HT-29 (cell line): Measurements from ENCODE around the gene LDLRAP1. TPM values are rescaled to one million over a fixed set of nuclear protein-coding genes. Genes with fewer than 3 reads are reported as not detected.
A peak's percentile ranks its signal among the peaks of the same experiment; 100 is the strongest.
"Not testable (repeated sequence)": the region's sequence is repeated elsewhere in the genome, so short reads cannot be mapped to it uniquely, and the experiment has no call there.

Experiments used
- DNase-seq: peaks from one replicate; pipeline ENCODE4 v3.0.0-alpha.2; 2015; ENCODE audit warnings: low spot score
- total RNA-seq: library from RNA; depleted of rRNA; stranded (reverse); fragments of >200 nt; shearing (Covaris generic); gene quantifications from 2 replicates; pipeline ENCODE4 v1.2.3, GENCODE V29; 2014

Gene LDLRAP1
- total RNA-seq, 1 experiment from 2014 or later, result 17.2 TPM

- not testable (repeated sequence) for DNase-seq
Measured at GRCh38 chr1:25603779-25604538, 60.6 kb downstream of the LDLRAP1 start.

- no peak for DNase-seq
Measured at GRCh38 chr1:25607123-25607522, 63.7 kb downstream of the LDLRAP1 start.

- peak; percentile 83 for DNase-seq
Measured at GRCh38 chr1:25608488-25609178, 65.2 kb downstream of the LDLRAP1 start.

DNA sequence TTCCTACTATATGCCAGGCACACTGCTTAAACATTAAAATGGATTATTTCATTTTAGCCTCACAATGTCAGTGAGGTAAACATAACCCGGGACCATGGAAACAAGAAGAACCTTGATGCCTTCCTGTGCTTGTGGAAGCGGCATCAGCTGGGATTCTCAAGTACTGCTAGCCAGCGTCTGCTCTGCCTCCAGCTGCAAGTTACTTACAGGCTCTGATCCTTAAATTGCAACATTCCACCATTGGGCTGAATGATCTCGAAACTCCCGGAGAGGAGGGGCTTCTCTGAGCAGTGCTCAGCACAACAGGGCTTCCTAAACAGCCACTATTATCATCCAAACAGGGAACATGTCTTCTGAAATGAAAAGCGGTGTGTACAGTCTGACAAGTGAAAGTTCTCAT lies 66.5 kb downstream of the LDLRAP1 start:
- DNase-seq, result no peak

- no peak for DNase-seq
Measured at GRCh38 chr1:25610822-25611630, 67.6 kb downstream of the LDLRAP1 start.

- DNase-seq, result no peak
Measured at GRCh38 chr1:25611843-25612242, 68.4 kb downstream of the LDLRAP1 start.

DNA sequence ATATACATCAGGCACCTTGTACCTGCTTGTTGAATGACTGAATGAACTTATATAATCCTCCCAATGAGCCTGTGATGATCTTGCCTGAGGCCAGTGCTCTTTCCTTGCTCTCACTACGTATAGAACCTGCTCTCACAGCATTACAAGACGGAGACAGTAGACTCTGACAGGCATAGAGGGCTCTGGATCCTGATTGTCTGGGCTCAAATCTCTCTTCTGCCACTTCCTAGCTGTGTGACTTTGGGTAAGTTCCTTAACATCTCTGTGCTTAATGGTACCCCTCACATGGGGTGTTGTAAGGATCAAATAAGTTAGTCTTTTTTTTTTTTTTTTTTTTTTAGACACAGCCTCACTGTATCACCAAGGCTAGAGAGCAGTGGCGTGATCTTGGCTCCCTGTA lies 69.0 kb downstream of the LDLRAP1 start:
- DNase-seq, result no peak

DNA sequence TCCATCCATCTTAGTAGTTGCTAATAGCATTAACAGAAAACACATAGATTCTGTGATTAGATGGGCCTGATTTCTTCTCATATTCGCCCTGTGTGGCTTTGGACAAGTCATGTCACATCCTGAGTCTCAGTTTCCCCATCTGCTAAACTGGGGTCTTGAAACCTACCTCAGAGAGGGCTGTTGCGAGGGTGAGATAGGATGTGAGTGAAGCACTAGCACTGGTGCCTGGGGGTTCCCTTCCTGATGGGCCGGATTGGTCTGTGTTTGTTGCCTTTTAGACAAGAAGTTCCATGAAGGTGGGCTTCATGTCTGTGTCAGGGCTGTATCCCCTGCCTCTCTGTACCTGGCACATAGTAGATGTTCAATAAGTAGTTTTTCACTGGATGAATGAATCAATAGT lies 69.7 kb downstream of the LDLRAP1 start:
- DNase-seq, result no peak

- DNase-seq, result no peak
Measured at GRCh38 chr1:25614501-25615171, 71.2 kb downstream of the LDLRAP1 start.

GRCh38 chr1:25615172-25615541 lies 71.8 kb downstream of the LDLRAP1 start:
- no peak for DNase-seq

- no peak for DNase-seq
Measured at GRCh38 chr1:25615563-25616094, 72.2 kb downstream of the LDLRAP1 start.

GRCh38 chr1:25616095-25616986 lies 72.9 kb downstream of the LDLRAP1 start, which contains the start of gene MAN1C1:
TSS of gene MAN1C1 (plus strand) at chr1:25616791. CDS start at chr1:25617798, 1,007 bp downstream.
- DNase-seq, result peak; percentile 78

GRCh38 chr1:25616987-25617624 lies 73.7 kb downstream of the LDLRAP1 start:
- no peak for DNase-seq

- DNase-seq, result no peak
Measured at GRCh38 chr1:25617625-25618432, 74.4 kb downstream of the LDLRAP1 start.

DNA sequence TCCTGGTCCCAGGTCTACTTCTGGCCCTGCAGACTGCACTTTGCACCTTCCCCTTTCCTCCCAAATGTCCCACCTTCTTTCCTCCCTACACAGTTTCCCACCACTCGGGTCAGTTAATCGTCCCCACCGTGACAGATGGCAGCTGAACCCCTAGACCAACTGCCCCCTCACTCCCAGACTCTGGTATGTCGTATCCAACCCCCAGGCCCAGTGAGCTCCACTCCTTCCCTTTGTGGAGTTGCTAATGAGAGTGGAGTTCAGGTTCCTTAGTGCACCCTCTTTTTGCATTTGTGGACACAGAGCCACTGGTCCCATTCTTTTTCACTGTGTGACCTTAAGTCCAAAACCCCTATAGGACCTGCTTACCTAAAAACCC lies 75.0 kb downstream of the LDLRAP1 start:
- DNase-seq, result no peak
